ENCODE data around the gene BANF2. TPM values are rescaled to one million over a fixed set of nuclear protein-coding genes. Genes with fewer than 3 reads are reported as not detected.

The BANF2 gene
- total RNA-seq, 1 experiment from 2014 or later = not detected

DNA sequence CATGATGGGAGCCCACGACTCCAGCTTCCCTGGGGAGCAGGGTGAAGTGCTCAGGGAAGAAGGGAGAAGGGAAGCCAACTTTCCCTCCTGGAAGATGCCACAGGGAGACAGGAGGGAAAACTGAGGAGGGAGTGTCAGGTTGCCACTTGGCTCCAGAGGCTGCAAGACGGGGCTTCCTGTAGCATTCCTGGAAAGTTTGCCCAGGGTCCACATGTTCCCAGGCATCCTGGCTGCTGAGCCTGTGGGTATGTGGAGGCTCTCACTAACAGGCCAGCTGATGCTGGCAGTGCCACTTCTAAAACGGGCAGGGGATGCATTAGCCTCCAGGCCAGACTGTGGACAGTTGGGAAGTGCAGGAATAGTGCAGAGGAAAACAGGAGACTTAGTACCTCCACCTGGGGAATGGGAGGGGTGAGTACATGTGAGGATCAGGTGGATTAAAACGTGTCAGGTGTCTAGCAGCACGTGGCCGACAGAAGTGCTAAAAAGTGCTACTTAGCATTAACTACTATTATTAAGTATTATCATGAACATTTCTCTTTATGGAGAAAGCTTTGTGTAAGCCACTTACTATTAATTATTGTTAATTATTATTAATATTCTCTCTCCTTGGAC, 33.2 kb downstream of the BANF2 start:
- H3K27me3 ChIP-seq (ENCODE audit: insufficient read depth, low read length) = no peaks in the 10 kb centered on the region
- WGBS (ENCODE audit: extremely low coverage, insufficient read length, low lambda C conversion rate) = no CpG with 5 or more reads among the region's 6 CpGs
- no peak overlapping the region for H4K8ac ChIP-seq (replicated peaks; ENCODE audit: insufficient read length, low read depth, low read length)
- Mint-ChIP-seq H3K9me3 (peaks cover 16 to 19% of the 10 kb centered on the region in 2 experiments), H3K4me3 (no peak overlapping the region), H3K27me3 (ENCODE audit: low read depth) (no peaks in the 10 kb centered on the region; the same call in 1 of the 2 replicates), H3K36me3 (ENCODE audit: insufficient read depth in 1 of 3, low read depth in 3 of 3) (peaks cover 12 to 17% (median 13%) of the 10 kb centered on the region in 3 experiments), H3K4me1 (peaks cover 12 to 14% of the 10 kb centered on the region in 2 experiments), H3K27ac (no peak overlapping the region)
- no peak overlapping the region for H3K9ac ChIP-seq (ENCODE audit: extremely low read depth, insufficient read length, low read length)
- no peak overlapping the region for H3T11ph ChIP-seq (ENCODE audit: low read length)
- DNase-seq = no peak
- H4K5ac ChIP-seq (ENCODE audit: insufficient read length, low read depth, low read length) = no peak overlapping the region
- no peak overlapping the region for H2BK5ac ChIP-seq (ENCODE audit: insufficient read length, low read length)
- TF ChIP-seq, protein P1, sequence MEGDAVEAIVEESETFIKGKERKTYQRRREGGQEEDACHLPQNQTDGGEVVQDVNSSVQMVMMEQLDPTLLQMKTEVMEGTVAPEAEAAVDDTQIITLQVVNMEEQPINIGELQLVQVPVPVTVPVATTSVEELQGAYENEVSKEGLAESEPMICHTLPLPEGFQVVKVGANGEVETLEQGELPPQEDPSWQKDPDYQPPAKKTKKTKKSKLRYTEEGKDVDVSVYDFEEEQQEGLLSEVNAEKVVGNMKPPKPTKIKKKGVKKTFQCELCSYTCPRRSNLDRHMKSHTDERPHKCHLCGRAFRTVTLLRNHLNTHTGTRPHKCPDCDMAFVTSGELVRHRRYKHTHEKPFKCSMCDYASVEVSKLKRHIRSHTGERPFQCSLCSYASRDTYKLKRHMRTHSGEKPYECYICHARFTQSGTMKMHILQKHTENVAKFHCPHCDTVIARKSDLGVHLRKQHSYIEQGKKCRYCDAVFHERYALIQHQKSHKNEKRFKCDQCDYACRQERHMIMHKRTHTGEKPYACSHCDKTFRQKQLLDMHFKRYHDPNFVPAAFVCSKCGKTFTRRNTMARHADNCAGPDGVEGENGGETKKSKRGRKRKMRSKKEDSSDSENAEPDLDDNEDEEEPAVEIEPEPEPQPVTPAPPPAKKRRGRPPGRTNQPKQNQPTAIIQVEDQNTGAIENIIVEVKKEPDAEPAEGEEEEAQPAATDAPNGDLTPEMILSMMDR (conservative IDR thresholded peaks at IDR 0.05) = no peak
- no peak overlapping the region for H2BK12ac ChIP-seq (ENCODE audit: insufficient read length, low read depth, low read length)
- no peak overlapping the region for H3K4me2 ChIP-seq (ENCODE audit: insufficient read depth, insufficient read length, low read length)
- H3K9me3 ChIP-seq (ENCODE audit: control insufficient read depth, low read depth, low read length) = no peaks in the 10 kb centered on the region
- H3K18ac ChIP-seq (ENCODE audit: insufficient read length, low read depth, low read length) = no peak overlapping the region
- no peak overlapping the region for H3K14ac ChIP-seq (ENCODE audit: insufficient read depth, low read length)
- no peaks in the 10 kb centered on the region for H3K79me2 ChIP-seq (ENCODE audit: insufficient read depth, low read length)
- no peaks in the 10 kb centered on the region for H3K79me1 ChIP-seq (ENCODE audit: insufficient read depth, low read depth, low read length, poor library complexity, severe bottlenecking)
- H3K56ac ChIP-seq (ENCODE audit: insufficient read length, low read depth, low read length) = no peak overlapping the region
- H3K4ac ChIP-seq (ENCODE audit: low read depth, low read length) = no peak overlapping the region
- no peak overlapping the region for H2AK5ac ChIP-seq (ENCODE audit: insufficient read length, low read length)
- H2BK20ac ChIP-seq (ENCODE audit: low read depth, low read length, poor library complexity, severe bottlenecking) = no peak overlapping the region
- H3K23ac ChIP-seq (ENCODE audit: insufficient read length, low read depth, low read length) = no peak overlapping the region
- no peak overlapping the region for H2BK120ac ChIP-seq (ENCODE audit: low read depth, low read length, poor library complexity, severe bottlenecking)
- no peak overlapping the region for H2AFZ ChIP-seq (ENCODE audit: low read length)
- H3K4me1 ChIP-seq (ENCODE audit: insufficient read depth, low read length) = no peaks in the 10 kb centered on the region; the same call in 1 of the 2 replicates
- no peak overlapping the region for H3K27ac ChIP-seq (ENCODE audit: insufficient read length, low read depth, low read length)
- H4K91ac ChIP-seq (ENCODE audit: insufficient read length, low read depth, low read length) = no peak overlapping the region
- no peaks in the 10 kb centered on the region for H4K20me1 ChIP-seq (ENCODE audit: control insufficient read depth, insufficient read depth, insufficient read length)
- no peak overlapping the region for H2BK15ac ChIP-seq (ENCODE audit: low read depth, low read length)
- no peaks in the 10 kb centered on the region for H3K23me2 ChIP-seq (ENCODE audit: insufficient read length, low read depth, low read length, poor library complexity, severe bottlenecking)
